GM23338 (cell line): ENCODE results near the gene APAF1. TPM values are rescaled to one million over a fixed set of nuclear protein-coding genes. Genes with fewer than 3 reads are reported as not detected.

Source experiments
- ATAC-seq: fragments of 200-7000 bp; cut with Tn5 transposase; 3 replicates; pipeline ENCODE4 v1.9.1; 2020
- DNase-seq: peaks from one replicate; pipeline ENCODE4 v3.0.0-alpha.2; 2015; ENCODE audit warnings: low spot score
- H2AFZ ChIP-seq: fragments of 200-600 bp; sonication (generic); 2 replicates; pipeline ENCODE4 v1.8.0; 2016; ENCODE audit warnings: antibody characterized with exemption, mild to moderate bottlenecking, moderate library complexity
- H3F3A ChIP-seq: fragments of 200-600 bp; sonication (generic); replicated peaks from 2 replicates; pipeline ENCODE4 v1.8.0; 2017; ENCODE audit warnings: antibody characterized with exemption, mixed run types, low read depth
- H3K27ac ChIP-seq: fragments of 200-600 bp; sonication (generic); 2 replicates; pipeline ENCODE4 v1.6.1; 2016; ENCODE audit warnings: low read depth
- H3K27me3 ChIP-seq: fragments of 200-600 bp; sonication (generic); 2 replicates; pipeline ENCODE4 v1.8.0; 2016; ENCODE audit warnings: mild to moderate bottlenecking, mixed run types, moderate library complexity; ENCODE audit not compliant: insufficient read depth
- H3K36me3 ChIP-seq: fragments of 200-600 bp; sonication (generic); 2 replicates; pipeline ENCODE4 v1.8.0; 2016; ENCODE audit warnings: mild to moderate bottlenecking; ENCODE audit not compliant: insufficient read depth
- H3K4me1 ChIP-seq: fragments of 200-600 bp; sonication (generic); 2 replicates; pipeline ENCODE4 v1.8.0; 2016; ENCODE audit warnings: mild to moderate bottlenecking, moderate library complexity; ENCODE audit not compliant: insufficient read depth
- H3K4me2 ChIP-seq: fragments of 200-600 bp; sonication (generic); 2 replicates; pipeline ENCODE4 v1.7.1; 2017; ENCODE audit warnings: mixed run types
- H3K4me3 ChIP-seq: fragments of 200-600 bp; sonication (generic); 2 replicates; pipeline ENCODE4 v1.6.1; 2016; ENCODE audit warnings: mixed run types
- H3K79me2 ChIP-seq: fragments of 200-600 bp; sonication (generic); replicated peaks from 2 replicates; pipeline ENCODE4 v1.8.0; 2017; ENCODE audit warnings: mild to moderate bottlenecking; ENCODE audit not compliant: insufficient read depth
- H3K9me2 ChIP-seq: fragments of 200-600 bp; sonication (generic); 2 replicates; pipeline ENCODE4 v1.8.0; 2017; ENCODE audit not compliant: insufficient read depth
- H4K20me1 ChIP-seq: fragments of 200-600 bp; sonication (generic); replicated peaks from 2 replicates; pipeline ENCODE4 v1.8.0; 2017; ENCODE audit warnings: mild to moderate bottlenecking; ENCODE audit not compliant: insufficient read depth
- H3K27ac Mint-ChIP-seq: 2 replicates; pipeline ENCODE4 v1.8.0; 2020; ENCODE audit warnings: inconsistent platforms, mild to moderate bottlenecking, moderate library complexity, mixed read lengths
- H3K27me3 Mint-ChIP-seq: 3 replicates; pipeline ENCODE4 v1.8.0; 2022; ENCODE audit warnings: low read depth, mild to moderate bottlenecking, moderate library complexity, mixed read lengths, inconsistent platforms; ENCODE audit not compliant: insufficient read depth, poor library complexity
- H3K36me3 Mint-ChIP-seq: 3 replicates; pipeline ENCODE4 v1.8.0; 2021; ENCODE audit warnings: low read depth, mild to moderate bottlenecking, inconsistent platforms, moderate library complexity, mixed read lengths
- H3K4me1 Mint-ChIP-seq: 3 replicates; pipeline ENCODE4 v1.8.0; 2020; ENCODE audit warnings: mild to moderate bottlenecking, inconsistent platforms, mixed read lengths
- H3K4me3 Mint-ChIP-seq: 3 replicates; pipeline ENCODE4 v1.8.0; 2021; ENCODE audit warnings: moderate library complexity, mild to moderate bottlenecking, inconsistent platforms, mixed read lengths
- H3K9me3 Mint-ChIP-seq: 3 replicates; pipeline ENCODE4 v1.8.0; 2020; ENCODE audit warnings: moderate library complexity, mild to moderate bottlenecking, inconsistent platforms, mixed read lengths
- CTCF ChIP-seq, 2 experiments: fragments of 200-600 bp in 1 of 2; sonication (generic) in 1 of 2; conservative IDR thresholded peaks; 2 replicates each; pipeline versions ENCODE4 v1.5.1 to v1.6.1; 2016 to 2017; ENCODE audit warnings: antibody characterized with exemption in 2 of 2, low read depth in 2 of 2, mild to moderate bottlenecking in 2 of 2, moderate library complexity in 1 of 2
- JUNB ChIP-seq: IDR thresholded peaks from one replicate; pipeline ENCODE4 v1.6.1; 2016; ENCODE audit warnings: antibody characterized with exemption; ENCODE audit not compliant: unreplicated experiment
- STAT1 ChIP-seq: IDR thresholded peaks from one replicate; pipeline ENCODE4 v1.6.1; 2016; ENCODE audit warnings: antibody characterized with exemption; ENCODE audit not compliant: unreplicated experiment
- ZNF462 ChIP-seq: fragments of 250-450 bp; sonication (Bioruptor Pico); IDR thresholded peaks from 2 replicates; pipeline ENCODE4 v1.5.0; 2020; ENCODE audit warnings: mild to moderate bottlenecking, moderate library complexity
- polyA plus RNA-seq: library from polyadenylated mRNA; unstranded; fragments of >200 nt; fragmentation: Nextera tagmentation; extraction: Ambion mirVana; gene quantifications from 2 replicates; pipeline ENCODE4 v1.2.1, GENCODE V29; 2016
- total RNA-seq: library from RNA; depleted of rRNA; stranded (reverse); fragments of >200 nt; shearing (Covaris generic); gene quantifications from 2 replicates; pipeline ENCODE4 v1.2.3, GENCODE V29; 2014

Gene APAF1
- total and polyA plus RNA-seq, 2 experiments from 2014 or later: 12.0 to 31.2 TPM

- TF ChIP-seq ZNF462 (CRISPR knock-in tag) (no peak), JUNB (no peak), STAT1 (no peak)
Measured at GRCh38 chr12:98741196-98741555, 96.1 kb downstream of the APAF1 start (continued).

GRCh38 chr12:98741556-98742265, 96.6 kb downstream of the APAF1 start:
- Mint-ChIP-seq H3K4me1 (peaks cover 28% of the 10 kb centered on the region), H3K4me3 (no peak overlapping the region), H3K36me3 (no peaks in the 10 kb centered on the region), H3K27ac (no peak overlapping the region), H3K9me3 (no peaks in the 10 kb centered on the region), H3K27me3 (peaks cover 19% of the 10 kb centered on the region)
- H3K4me1 ChIP-seq: peaks cover 25% of the 10 kb centered on the region
- no peak overlapping the region for H3K4me3 ChIP-seq
- peak in 1 of 2 experiments; percentile 21; a peak in 1 of 4 replicates for TF ChIP-seq CTCF (conservative IDR thresholded peaks at IDR 0.05; ENCODE audit: low read depth in 2 of 2)
- TF ChIP-seq ZNF462 (CRISPR knock-in tag): no peak
- DNase-seq (peak; percentile 51), ATAC-seq (peak; percentile 52)
- H3K9me2 ChIP-seq: no peaks in the 10 kb centered on the region
- no peaks in the 10 kb centered on the region for H3F3A ChIP-seq
- H3K36me3 ChIP-seq: no peaks in the 10 kb centered on the region
- H3K79me2 ChIP-seq: no peaks in the 10 kb centered on the region
- no peak overlapping the region for H2AFZ ChIP-seq
- no peaks in the 10 kb centered on the region for H4K20me1 ChIP-seq
- H3K4me2 ChIP-seq: peak overlapping the region; percentile 18
- no peak overlapping the region for H3K27ac ChIP-seq
- peaks cover 21% of the 10 kb centered on the region for H3K27me3 ChIP-seq
